ENCODE measurements around the gene PRG2.

- TF ChIP-seq POLR2A (IDR thresholded peaks at IDR 0.05) (peak in 1 of 4 donors; percentile 33), CTCF (IDR thresholded peaks at IDR 0.05) (no peak), EP300 (IDR thresholded peaks at IDR 0.05) (peak in 2 of 4 donors; percentile 8 to 45)
Measured at GRCh38 chr11:57424792-57425564, 34.5 kb upstream of the PRG2 start.

Data from upper lobe of left lung (tissue), 4 donors.